Neural progenitor cell (in vitro differentiated cells): Measurements from ENCODE around the gene PRLR.

Source experiments
- EZH2 ChIP-seq: fragments of 200-600 bp; sonication (generic); IDR thresholded peaks from 2 replicates; pipeline ENCODE4 v1.6.1; 2017; ENCODE audit warnings: antibody characterized with exemption, mild to moderate bottlenecking, moderate library complexity
- TF ChIP-seq, protein P1 (sequence below): fragments of 200-600 bp; sonication (generic); IDR thresholded peaks from 2 replicates; pipeline ENCODE4 v1.5.1; 2017; ENCODE audit warnings: antibody characterized with exemption, mild to moderate bottlenecking

DNA sequence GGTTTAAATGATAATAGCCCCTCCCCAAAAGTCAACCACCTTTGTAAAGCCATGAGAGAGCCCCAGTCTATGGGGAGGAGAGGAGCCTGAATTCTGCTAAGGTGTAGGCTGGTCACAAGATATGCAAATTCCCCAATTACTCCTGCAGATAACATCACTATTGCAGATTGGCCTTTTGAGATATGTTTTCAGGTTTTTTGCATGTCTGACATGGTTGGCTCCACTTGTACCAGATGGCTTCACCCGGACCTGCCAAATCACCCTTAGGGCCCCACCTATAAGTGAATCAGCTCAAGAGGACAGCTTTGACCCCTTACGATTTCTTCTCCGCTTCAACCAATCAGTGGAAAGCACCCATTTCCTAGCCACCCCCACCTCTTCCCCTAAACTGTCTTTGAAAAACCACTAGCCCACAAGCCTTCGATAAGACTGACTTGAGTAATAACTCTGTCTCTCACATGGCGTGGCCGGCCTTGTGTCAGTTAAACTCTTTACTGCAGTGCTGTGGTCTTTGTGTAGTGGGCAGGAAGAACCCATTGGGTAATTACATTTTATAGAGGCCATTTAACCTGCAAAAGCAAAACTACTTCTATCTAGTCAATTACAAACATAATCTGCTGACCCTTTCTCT is 69.7 kb downstream of the PRLR start:
- TF ChIP-seq, protein P1, sequence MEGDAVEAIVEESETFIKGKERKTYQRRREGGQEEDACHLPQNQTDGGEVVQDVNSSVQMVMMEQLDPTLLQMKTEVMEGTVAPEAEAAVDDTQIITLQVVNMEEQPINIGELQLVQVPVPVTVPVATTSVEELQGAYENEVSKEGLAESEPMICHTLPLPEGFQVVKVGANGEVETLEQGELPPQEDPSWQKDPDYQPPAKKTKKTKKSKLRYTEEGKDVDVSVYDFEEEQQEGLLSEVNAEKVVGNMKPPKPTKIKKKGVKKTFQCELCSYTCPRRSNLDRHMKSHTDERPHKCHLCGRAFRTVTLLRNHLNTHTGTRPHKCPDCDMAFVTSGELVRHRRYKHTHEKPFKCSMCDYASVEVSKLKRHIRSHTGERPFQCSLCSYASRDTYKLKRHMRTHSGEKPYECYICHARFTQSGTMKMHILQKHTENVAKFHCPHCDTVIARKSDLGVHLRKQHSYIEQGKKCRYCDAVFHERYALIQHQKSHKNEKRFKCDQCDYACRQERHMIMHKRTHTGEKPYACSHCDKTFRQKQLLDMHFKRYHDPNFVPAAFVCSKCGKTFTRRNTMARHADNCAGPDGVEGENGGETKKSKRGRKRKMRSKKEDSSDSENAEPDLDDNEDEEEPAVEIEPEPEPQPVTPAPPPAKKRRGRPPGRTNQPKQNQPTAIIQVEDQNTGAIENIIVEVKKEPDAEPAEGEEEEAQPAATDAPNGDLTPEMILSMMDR = no peak
- no peak for TF ChIP-seq EZH2
